Thymus (tissue), 11 donors: ENCODE results near the gene PAF1. TPM values are rescaled to one million over a fixed set of nuclear protein-coding genes. Genes with fewer than 3 reads are reported as not detected.
"Not testable (repeated sequence)": the region's sequence is repeated elsewhere in the genome, so short reads cannot be mapped to it uniquely, and the experiment has no call there.

Experiments used
- DNase-seq, 9 donors: peaks; one replicate each; pipeline ENCODE4 v3.0.0-alpha.2; 2013; ENCODE audit warnings: low spot score in 9 of 9, low read depth in 6 of 9, missing footprints in 1 of 9
- H3K27ac ChIP-seq, 2 donors: one replicate each; pipeline ENCODE4 v1.5.1; 2013; ENCODE audit warnings: control low read depth in 1 of 2, low read depth in 1 of 2, low read length in 1 of 2, mild to moderate bottlenecking in 1 of 2, moderate library complexity in 1 of 2
- H3K27me3 ChIP-seq, 2 donors: one replicate each; pipeline ENCODE4 v1.5.1; 2013; ENCODE audit warnings: low read length in 1 of 2; ENCODE audit not compliant: control insufficient read depth in 2 of 2, insufficient read depth in 1 of 2
- H3K36me3 ChIP-seq, 2 donors: one replicate each; pipeline ENCODE4 v1.5.1; 2013; ENCODE audit warnings: low read length in 1 of 2, mild to moderate bottlenecking in 1 of 2, moderate library complexity in 1 of 2; ENCODE audit not compliant: control insufficient read depth in 2 of 2, insufficient read depth in 2 of 2
- H3K4me1 ChIP-seq, 2 donors: one replicate each; pipeline ENCODE4 v1.5.1; 2013; ENCODE audit warnings: low read length in 2 of 2; ENCODE audit not compliant: control insufficient read depth in 2 of 2, insufficient read depth in 2 of 2
- H3K4me3 ChIP-seq, 2 donors: one replicate each; pipeline ENCODE4 v1.5.1; 2013; ENCODE audit warnings: low read length in 2 of 2, control low read depth in 1 of 2, mild to moderate bottlenecking in 1 of 2
- H3K9me3 ChIP-seq, 2 donors: one replicate each; pipeline ENCODE4 v1.5.1; 2013; ENCODE audit warnings: low read length in 1 of 2, mild to moderate bottlenecking in 1 of 2; ENCODE audit not compliant: control insufficient read depth in 2 of 2, insufficient read depth in 1 of 2
- WGBS: extraction: QIAGEN DNeasy Blood & Tissue Kit; methylation state at CpG from one replicate; pipeline ENCODE4 v1.1.7; 2013; 5-methylcytosine and 5-hydroxymethylcytosine counted together
- polyA plus RNA-seq: library from polyadenylated mRNA; stranded (reverse); fragments of 200-250 nt; gene quantifications from one replicate; pipeline ENCODE4 v1.2.3, GENCODE V29; 2013
- total RNA-seq: library from RNA; stranded (reverse); fragments of 120-200 nt; gene quantifications from one replicate; pipeline ENCODE4 v1.2.4, GENCODE V29; 2013
- donor health status: healthy.

The PAF1 gene
- total and polyA plus RNA-seq, 2 donors, result 33.4 to 40.1 TPM

DNA sequence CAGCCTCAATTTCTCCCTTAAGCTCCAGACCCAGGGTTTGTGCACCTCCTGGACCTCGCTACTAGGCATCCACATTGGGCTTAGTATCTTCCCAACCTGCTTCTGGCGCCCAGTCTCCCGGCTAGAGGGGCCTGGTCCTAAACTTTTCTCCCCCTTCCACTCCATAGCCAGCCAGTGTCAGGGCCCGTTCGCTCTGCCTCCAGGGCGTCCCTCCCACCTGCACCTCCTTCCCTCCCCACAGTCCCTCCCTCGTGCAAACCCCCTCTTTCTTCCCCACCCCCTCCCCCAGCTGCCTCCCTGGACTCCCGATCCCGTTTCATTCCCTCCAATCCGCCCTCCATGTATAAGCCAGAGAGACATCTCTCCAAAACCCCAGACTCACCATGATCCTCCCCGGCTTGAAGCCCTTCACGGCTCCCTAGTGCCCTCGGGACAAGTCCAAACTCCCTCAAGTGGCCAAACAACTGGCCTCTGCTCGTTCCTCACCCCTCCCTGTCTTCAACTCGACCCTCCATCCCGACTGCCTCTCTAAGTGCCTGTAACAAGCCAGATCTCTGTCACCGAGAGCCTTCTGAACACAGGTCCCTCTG is 49.7 kb downstream of the PAF1 start:
- peak overlapping the region; percentile 82 to 98 for H3K4me3 ChIP-seq
- peaks cover 27 to 42% of the 10 kb centered on the region in 2 donors for H3K4me1 ChIP-seq
- peak overlapping the region; percentile 94 to 99 for H3K27ac ChIP-seq
- 2% methylated on average over 17 of the region's 17 CpGs for WGBS
- DNase-seq, result peak in 4 of 9 donors; percentile 13 to 61 (median 41)
- H3K9me3 ChIP-seq, result peaks cover 0 to 4% of the 10 kb centered on the region in 2 donors
- no peaks in the 10 kb centered on the region for H3K27me3 ChIP-seq
- peaks cover 4 to 5% of the 10 kb centered on the region in 2 donors for H3K36me3 ChIP-seq

DNA sequence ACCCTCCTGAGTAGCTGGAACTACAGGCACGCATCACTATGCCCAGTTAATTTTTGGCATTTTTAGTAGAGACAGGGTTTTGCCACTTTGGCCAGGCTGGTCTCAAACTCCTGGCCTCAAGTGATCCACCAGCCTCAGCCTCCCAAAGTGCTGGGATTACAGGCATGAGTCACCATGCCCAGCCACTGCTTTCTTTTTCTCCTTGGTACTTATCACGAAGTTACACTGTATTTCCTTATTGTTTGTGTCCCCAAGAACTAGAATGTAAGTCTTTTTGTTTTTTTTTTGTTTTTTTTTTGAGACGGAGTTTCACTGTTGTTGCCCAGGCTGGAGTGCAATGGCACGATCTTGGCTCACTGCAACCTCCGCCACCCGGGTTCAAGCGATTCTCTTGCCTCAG is 50.8 kb downstream of the PAF1 start:
- 88% methylated on average over 7 of the region's 7 CpGs for WGBS
- H3K27me3 ChIP-seq, H3K36me3 ChIP-seq, H3K27ac ChIP-seq, H3K9me3 ChIP-seq, H3K4me3 ChIP-seq, DNase-seq: not testable (repeated sequence)
- peaks cover 27 to 43% of the 10 kb centered on the region in 2 donors for H3K4me1 ChIP-seq

DNA sequence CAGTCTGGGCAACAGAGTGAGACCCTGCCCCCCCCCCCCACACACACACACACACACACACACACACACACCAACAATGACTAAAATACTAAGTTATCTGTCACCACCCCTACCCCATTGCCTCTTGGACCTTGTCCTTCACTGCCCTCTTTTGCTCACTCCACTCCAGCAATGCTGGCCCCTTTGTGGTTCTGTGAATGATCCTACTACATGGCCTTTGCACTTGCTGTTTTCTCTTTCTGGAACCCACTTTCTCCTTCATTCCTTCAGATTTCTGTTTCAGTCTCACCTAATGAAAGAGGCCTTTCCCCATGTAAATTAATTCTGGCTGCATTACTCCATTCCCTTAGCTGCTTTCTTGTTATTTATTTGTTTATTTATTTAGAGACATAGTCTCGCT is 51.2 kb downstream of the PAF1 start:
- DNase-seq, result no peak
- 98% methylated on average over 1 of the region's 1 CpG for WGBS
- H3K27ac ChIP-seq, result no peak overlapping the region
- H3K27me3 ChIP-seq, result no peaks in the 10 kb centered on the region
- peaks cover 28 to 47% of the 10 kb centered on the region in 2 donors for H3K4me1 ChIP-seq
- H3K9me3 ChIP-seq, result peaks cover 0 to 4% of the 10 kb centered on the region in 2 donors
- H3K4me3 ChIP-seq, result no peak overlapping the region
- H3K36me3 ChIP-seq, result no peaks in the 10 kb centered on the region

DNA sequence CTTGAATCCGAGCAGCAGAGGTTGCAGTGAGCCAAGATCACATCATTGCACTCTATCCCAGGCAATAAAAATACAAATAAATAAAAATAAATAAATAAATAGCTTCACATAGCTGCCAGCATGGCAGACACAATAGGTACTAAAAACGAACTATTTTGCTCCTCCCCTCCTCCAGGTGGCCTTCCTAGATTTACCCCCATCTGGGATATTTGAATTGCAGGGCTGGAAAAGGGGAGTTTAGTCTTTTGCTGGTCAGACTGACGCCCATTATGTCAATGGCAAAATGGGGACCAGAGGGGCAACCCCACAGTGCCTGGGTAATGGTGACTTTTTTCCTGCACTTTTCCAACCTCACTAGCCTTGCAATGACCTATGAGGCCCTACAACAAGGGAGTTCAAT is 54.4 kb downstream of the PAF1 start:
- H3K4me1 ChIP-seq, result peaks cover 21 to 51% of the 10 kb centered on the region in 2 donors
- no peaks in the 10 kb centered on the region for H3K27me3 ChIP-seq
- WGBS, result 84% methylated on average over 3 of the region's 3 CpGs
- peaks cover 0 to 4% of the 10 kb centered on the region in 2 donors for H3K9me3 ChIP-seq
- peaks cover 7 to 15% of the 10 kb centered on the region in 2 donors for H3K36me3 ChIP-seq
- peak overlapping the region; percentile 98 to 99 for H3K27ac ChIP-seq
- DNase-seq, result no peak
- peak overlapping the region in 1 of 2 donors; percentile 90 for H3K4me3 ChIP-seq

Other genes with a start within 250 kb of the PAF1 start
- 2.1 TPM for gene NCCRP1, start 194.1 kb downstream of the PAF1 start, total RNA-seq
- 13.2 TPM for gene NCCRP1, start 194.1 kb downstream of the PAF1 start, polyA plus RNA-seq
- gene SYCN, start 186.8 kb downstream of the PAF1 start, total RNA-seq, result not detected
- not detected for gene SYCN, start 186.8 kb downstream of the PAF1 start, polyA plus RNA-seq
- not detected for gene IFNL3, start 146.1 kb downstream of the PAF1 start, total RNA-seq
- 0.07 TPM for gene IFNL3, start 146.1 kb downstream of the PAF1 start, polyA plus RNA-seq
- not detected for gene IFNL4, start 142.2 kb downstream of the PAF1 start, total RNA-seq
- 0.05 TPM for gene IFNL4, start 142.2 kb downstream of the PAF1 start, polyA plus RNA-seq
- 0.14 TPM for gene IFNL2, start 122.7 kb downstream of the PAF1 start, total RNA-seq
- gene IFNL2, start 122.7 kb downstream of the PAF1 start, polyA plus RNA-seq, result 0.07 TPM
- gene IFNL1, start 94.7 kb downstream of the PAF1 start, total RNA-seq, result not detected
- gene IFNL1, start 94.7 kb downstream of the PAF1 start, polyA plus RNA-seq, result 0.21 TPM
- gene LRFN1, start 70.2 kb downstream of the PAF1 start, total RNA-seq, result 0.42 TPM
- gene LRFN1, start 70.2 kb downstream of the PAF1 start, polyA plus RNA-seq, result 2.6 TPM
- 519 TPM for gene GMFG, start 55.1 kb downstream of the PAF1 start, total RNA-seq
- gene GMFG, start 55.1 kb downstream of the PAF1 start, polyA plus RNA-seq, result 531 TPM
- 11.7 TPM for gene SAMD4B, start 48.7 kb downstream of the PAF1 start, total RNA-seq
- 64.9 TPM for gene SAMD4B, start 48.7 kb downstream of the PAF1 start, polyA plus RNA-seq
- gene MED29, start 272 bp upstream of the PAF1 start, total RNA-seq, result 15.8 TPM
- 27.8 TPM for gene MED29, start 272 bp upstream of the PAF1 start, polyA plus RNA-seq
- gene ZFP36, start 15.7 kb upstream of the PAF1 start, total RNA-seq, result 15.8 TPM
- gene ZFP36, start 15.7 kb upstream of the PAF1 start, polyA plus RNA-seq, result 250 TPM
- gene PLEKHG2, start 21.6 kb upstream of the PAF1 start, total RNA-seq, result 13.0 TPM
- gene PLEKHG2, start 21.6 kb upstream of the PAF1 start, polyA plus RNA-seq, result 30.8 TPM
- 788 TPM for gene RPS16, start 44.8 kb upstream of the PAF1 start, total RNA-seq
- gene RPS16, start 44.8 kb upstream of the PAF1 start, polyA plus RNA-seq, result 3,143 TPM
- 39.0 TPM for gene SUPT5H, start 54.5 kb upstream of the PAF1 start, total RNA-seq
- gene SUPT5H, start 54.5 kb upstream of the PAF1 start, polyA plus RNA-seq, result 203 TPM
- gene TIMM50, start 89.7 kb upstream of the PAF1 start, total RNA-seq, result 49.3 TPM
- gene TIMM50, start 89.7 kb upstream of the PAF1 start, polyA plus RNA-seq, result 44.0 TPM
- gene DLL3, start 107.8 kb upstream of the PAF1 start, total RNA-seq, result 0.14 TPM
- gene DLL3, start 107.8 kb upstream of the PAF1 start, polyA plus RNA-seq, result 0.14 TPM
- 0.19 TPM for gene SELENOV, start 124.0 kb upstream of the PAF1 start, total RNA-seq
- not detected for gene SELENOV, start 124.0 kb upstream of the PAF1 start, polyA plus RNA-seq
- gene EID2B, start 141.7 kb upstream of the PAF1 start, total RNA-seq, result 4.3 TPM
- gene EID2B, start 141.7 kb upstream of the PAF1 start, polyA plus RNA-seq, result 10.6 TPM
- 12.6 TPM for gene EID2, start 149.1 kb upstream of the PAF1 start, total RNA-seq
- 29.3 TPM for gene EID2, start 149.1 kb upstream of the PAF1 start, polyA plus RNA-seq
- 0.38 TPM for gene LGALS13, start 211.4 kb upstream of the PAF1 start, total RNA-seq
- 0.66 TPM for gene LGALS13, start 211.4 kb upstream of the PAF1 start, polyA plus RNA-seq